ENCODE data around the gene HBS1L. TPM values are rescaled to one million over a fixed set of nuclear protein-coding genes. Genes with fewer than 3 reads are reported as not detected.

Gene HBS1L
- total RNA-seq, 1 donor: 177 TPM

DNA sequence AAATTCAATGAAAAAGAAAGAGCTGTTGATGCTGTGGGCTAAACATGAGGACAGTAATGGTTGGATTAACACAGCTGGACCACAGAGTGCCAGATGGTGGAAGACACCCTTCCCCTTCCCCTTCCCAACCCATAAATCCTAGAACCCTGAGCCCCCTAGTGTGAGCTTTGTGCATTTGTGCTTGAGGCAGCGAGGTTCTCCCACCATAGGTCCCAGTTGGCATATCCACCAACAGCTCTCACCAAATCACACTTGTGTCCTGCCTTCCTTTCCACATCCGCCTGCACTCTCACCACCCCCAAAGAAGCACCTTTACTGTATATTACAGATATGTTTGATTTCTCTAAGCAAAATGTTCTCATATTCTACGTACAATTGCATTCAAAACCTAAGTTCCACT, 32.8 kb upstream of the HBS1L start:
- Histone ChIP-seq H3K4me1 (ENCODE audit: insufficient read depth, low read length) (peaks cover 19% of the 10 kb centered on the region), H3K9me3 (ENCODE audit: low read depth, low read length) (no peaks in the 10 kb centered on the region), H3K4me3 (ENCODE audit: low read length) (no peak overlapping the region), H3K27me3 (ENCODE audit: insufficient read depth, low read length) (no peaks in the 10 kb centered on the region)

DNA sequence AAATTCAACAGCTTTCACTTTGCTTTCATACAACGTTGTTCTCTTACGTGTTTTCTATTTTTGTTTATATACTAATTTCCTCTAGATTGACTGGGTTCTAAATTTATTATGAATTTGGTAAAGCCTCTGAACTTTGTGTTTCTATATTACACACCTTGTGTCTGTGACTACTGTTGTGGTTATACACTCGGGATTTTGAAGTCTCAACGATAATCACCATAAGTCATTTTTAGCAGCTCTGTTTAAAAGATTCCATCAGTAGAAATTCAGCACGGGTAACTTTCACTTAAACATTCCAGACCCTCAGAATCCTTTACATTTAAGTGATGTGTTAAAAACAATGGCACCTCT, 31.8 kb upstream of the HBS1L start:
- H3K4me1 ChIP-seq (ENCODE audit: insufficient read depth, low read length): peaks cover 19% of the 10 kb centered on the region
- H3K27me3 ChIP-seq (ENCODE audit: insufficient read depth, low read length): no peaks in the 10 kb centered on the region
- H3K4me3 ChIP-seq (ENCODE audit: low read length): no peak overlapping the region
- H3K9me3 ChIP-seq (ENCODE audit: low read depth, low read length): peaks cover 9% of the 10 kb centered on the region

DNA sequence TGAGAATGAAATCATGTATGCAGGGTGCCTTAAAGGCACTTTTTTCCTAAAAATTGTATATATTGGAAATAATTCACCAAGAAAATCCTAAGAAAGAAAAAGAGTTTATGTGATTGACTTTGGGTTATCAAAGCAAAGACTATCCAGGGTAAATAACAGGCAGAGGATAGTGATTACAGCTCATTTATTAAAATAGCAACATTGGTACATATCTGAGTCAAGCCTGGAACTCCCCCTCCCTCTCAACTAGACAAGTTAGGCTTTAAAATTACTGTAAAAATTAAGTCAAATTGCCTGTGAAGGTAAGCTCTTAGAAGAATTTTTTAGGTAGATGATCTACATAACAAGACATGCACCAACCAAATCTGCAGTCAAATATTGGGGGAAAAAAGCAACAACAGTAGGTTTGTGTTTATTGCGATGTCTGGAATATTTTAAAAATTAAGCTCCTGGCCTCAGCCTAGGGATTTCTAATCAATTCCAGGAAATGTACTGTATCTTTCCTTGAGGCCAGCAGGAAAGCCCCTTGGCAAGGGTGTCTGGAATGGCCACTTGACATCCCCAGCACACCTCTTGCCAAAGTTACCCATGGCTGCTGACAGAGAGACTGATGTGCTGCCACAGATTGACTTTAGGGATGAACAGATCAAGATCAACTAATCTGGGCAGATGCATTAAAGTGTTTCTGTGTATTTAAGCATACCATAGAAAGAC, 31.2 kb upstream of the HBS1L start:
- H3K27me3 ChIP-seq (ENCODE audit: insufficient read depth, low read length): no peaks in the 10 kb centered on the region
- peaks cover 19% of the 10 kb centered on the region for H3K4me1 ChIP-seq (ENCODE audit: insufficient read depth, low read length)
- no peak overlapping the region for H3K4me3 ChIP-seq (ENCODE audit: low read length)

DNA sequence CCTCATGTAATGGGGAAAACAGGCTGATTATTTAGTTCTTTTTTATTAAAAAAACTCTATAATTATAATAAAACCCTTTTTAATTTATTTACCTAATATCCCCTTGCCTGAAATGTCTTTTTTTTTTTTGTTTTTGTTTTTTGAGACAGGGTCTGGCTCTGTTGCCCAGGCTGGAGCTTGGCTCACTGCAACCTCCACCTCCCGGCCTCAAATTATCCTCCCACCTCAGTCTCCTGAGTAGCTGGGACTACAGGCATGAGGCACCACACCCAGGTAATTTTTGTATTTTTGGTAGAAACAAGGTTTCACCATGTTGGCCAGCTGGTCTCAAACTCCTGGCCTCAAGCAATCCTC, 30.3 kb upstream of the HBS1L start:
- no peak overlapping the region for H3K4me3 ChIP-seq (ENCODE audit: low read length)
- peaks cover 19% of the 10 kb centered on the region for H3K4me1 ChIP-seq (ENCODE audit: insufficient read depth, low read length)
- H3K27me3 ChIP-seq (ENCODE audit: insufficient read depth, low read length): no peaks in the 10 kb centered on the region
- peaks cover 9% of the 10 kb centered on the region for H3K9me3 ChIP-seq (ENCODE audit: low read depth, low read length)

More for the DNA sequence above, 31.2 kb upstream of the HBS1L start:
- H3K9me3 ChIP-seq (ENCODE audit: low read depth, low read length): peaks cover 9% of the 10 kb centered on the region

DNA sequence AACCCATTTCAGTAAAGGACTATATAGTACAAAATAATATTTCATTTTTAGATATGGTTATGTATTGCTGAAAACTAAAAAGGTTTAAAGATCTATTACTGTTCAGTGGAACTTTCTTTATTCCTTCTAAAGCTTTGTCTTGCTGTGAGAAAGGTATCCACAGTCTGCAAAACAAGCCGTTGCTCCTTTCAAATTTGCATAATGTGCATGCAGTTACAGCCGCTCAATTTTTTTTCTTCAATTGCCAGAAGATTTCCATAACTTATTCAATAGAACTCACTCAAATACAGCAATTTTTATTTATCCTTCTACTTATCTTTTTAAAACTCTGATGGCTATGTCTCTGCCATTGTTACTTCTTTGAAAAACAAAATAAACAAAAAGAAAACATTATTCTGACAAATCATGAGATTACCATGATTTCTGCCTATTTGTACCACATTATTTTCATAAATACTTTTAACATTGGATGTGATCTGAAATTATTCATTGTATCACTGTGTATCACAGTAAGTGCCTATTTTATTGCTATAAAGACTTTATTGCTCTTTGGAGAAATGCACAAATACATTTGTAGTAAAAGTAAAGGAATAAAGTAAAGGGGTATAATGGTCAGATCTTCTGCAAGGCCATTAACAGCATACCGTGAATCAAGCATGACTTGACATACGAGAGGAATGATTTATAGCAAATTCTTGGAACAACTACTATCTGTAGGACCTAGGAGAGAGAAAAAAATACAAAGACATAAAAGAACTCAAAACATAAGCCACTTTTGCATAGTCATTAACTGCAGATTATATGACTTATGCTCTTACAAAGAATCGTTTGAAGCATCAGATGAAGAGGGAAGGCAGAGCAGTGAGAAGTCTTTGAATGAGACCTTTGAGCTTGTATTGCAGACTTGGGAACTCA, 29.6 kb upstream of the HBS1L start:
- H3K9me3 ChIP-seq (ENCODE audit: low read depth, low read length): peaks cover 9% of the 10 kb centered on the region
- peaks cover 19% of the 10 kb centered on the region for H3K4me1 ChIP-seq (ENCODE audit: insufficient read depth, low read length)
- H3K27me3 ChIP-seq (ENCODE audit: insufficient read depth, low read length): no peaks in the 10 kb centered on the region
- H3K4me3 ChIP-seq (ENCODE audit: low read length): no peak overlapping the region

DNA sequence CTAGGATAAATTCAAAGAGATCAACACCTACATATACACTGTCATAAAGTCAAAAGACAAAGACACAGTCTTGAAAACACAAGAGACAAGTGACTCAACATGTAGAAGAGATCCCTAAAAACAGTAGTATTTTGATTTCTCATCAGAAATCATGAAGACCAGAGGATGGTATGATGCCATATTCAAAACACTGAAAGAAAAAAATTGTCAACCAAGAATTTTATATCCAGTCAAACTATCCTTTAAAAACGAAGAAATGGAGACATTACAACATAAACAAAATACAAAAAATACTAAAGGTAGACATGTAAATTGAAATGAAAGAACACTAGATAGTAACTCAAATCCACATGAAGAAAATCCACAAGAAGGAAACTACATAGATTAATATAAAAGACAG, 27.3 kb upstream of the HBS1L start:
- Histone ChIP-seq H3K9me3 (ENCODE audit: low read depth, low read length) (peaks cover 9% of the 10 kb centered on the region), H3K27me3 (ENCODE audit: insufficient read depth, low read length) (no peaks in the 10 kb centered on the region), H3K4me3 (ENCODE audit: low read length) (no peak overlapping the region), H3K4me1 (ENCODE audit: insufficient read depth, low read length) (no peaks in the 10 kb centered on the region)

DNA sequence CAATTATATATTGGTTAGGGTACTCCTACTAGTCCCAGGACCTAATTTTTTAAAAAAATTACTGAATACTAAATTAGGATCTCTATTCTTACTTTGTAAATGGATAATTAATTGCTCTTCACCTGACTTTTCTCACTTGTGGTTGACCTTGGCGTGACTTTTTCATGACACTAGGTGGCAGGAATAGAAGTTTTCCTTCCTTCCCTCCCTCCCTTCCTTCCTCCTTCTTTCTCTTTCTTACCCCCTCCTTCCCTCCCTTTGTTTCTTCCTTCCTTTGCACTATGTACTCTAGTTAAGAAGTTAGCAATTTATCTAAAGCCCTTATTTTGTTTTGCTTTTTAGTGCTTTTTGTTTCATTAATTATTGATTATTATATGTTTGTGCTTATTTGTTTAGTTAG, 20.4 kb upstream of the HBS1L start:
- H3K27me3 ChIP-seq (ENCODE audit: insufficient read depth, low read length): no peaks in the 10 kb centered on the region
- H3K9me3 ChIP-seq (ENCODE audit: low read depth, low read length): no peaks in the 10 kb centered on the region
- no peak overlapping the region for H3K4me3 ChIP-seq (ENCODE audit: low read length)
- peaks cover 4% of the 10 kb centered on the region for H3K4me1 ChIP-seq (ENCODE audit: insufficient read depth, low read length)

DNA sequence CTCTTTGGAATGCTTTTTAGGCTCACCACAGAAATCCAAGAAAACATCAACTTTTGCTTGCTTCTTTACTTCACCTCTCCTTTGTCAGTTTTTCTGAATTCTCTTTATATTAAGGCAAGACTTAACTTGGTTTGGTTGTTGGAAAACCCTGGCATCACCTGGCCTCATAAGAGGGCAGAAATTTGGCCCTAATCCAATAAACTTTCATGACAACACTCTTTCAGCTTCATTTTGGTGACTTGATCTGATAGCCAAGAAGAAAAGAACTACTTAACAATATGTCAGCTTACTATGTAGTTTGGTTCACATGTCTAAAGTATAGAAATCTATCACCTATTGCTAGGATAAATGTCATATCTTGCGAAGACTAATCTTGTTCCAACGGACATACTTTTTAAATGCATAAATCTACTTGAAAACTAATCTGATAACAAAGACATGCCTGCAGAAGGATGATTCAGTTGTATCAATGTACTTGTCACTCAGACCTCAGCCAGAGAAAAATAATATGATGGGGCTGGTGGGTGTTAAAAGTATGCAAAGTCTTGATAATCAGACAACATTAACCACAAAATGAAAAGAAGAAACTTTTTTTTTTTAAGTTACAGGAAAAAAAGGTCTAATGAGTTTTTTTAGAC, 19.3 kb upstream of the HBS1L start:
- no peak overlapping the region for H3K4me3 ChIP-seq (ENCODE audit: low read length)
- no peaks in the 10 kb centered on the region for H3K27me3 ChIP-seq (ENCODE audit: insufficient read depth, low read length)
- no peaks in the 10 kb centered on the region for H3K9me3 ChIP-seq (ENCODE audit: low read depth, low read length)
- peaks cover 4% of the 10 kb centered on the region for H3K4me1 ChIP-seq (ENCODE audit: insufficient read depth, low read length)

DNA sequence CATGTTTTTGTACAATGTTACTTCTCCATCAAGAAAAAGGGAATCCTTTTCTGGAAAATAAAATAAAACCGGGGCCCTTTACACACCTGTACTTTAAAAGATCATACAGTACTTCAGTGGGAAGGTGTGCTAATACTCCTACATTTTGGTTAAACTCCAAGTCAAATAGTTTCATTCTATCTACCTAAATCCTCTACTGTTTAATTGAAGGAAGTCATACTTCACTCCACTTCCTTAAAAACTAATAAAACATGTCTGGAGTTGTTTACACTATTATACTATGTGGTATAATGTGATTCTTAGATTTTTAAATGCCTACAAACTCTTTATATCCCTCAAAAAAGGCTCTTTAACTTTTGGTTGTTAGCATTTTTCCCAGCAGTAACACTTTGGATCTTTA, 18.6 kb upstream of the HBS1L start:
- no peaks in the 10 kb centered on the region for H3K27me3 ChIP-seq (ENCODE audit: insufficient read depth, low read length)
- peaks cover 4% of the 10 kb centered on the region for H3K4me1 ChIP-seq (ENCODE audit: insufficient read depth, low read length)
- no peaks in the 10 kb centered on the region for H3K9me3 ChIP-seq (ENCODE audit: low read depth, low read length)
- no peak overlapping the region for H3K4me3 ChIP-seq (ENCODE audit: low read length)

DNA sequence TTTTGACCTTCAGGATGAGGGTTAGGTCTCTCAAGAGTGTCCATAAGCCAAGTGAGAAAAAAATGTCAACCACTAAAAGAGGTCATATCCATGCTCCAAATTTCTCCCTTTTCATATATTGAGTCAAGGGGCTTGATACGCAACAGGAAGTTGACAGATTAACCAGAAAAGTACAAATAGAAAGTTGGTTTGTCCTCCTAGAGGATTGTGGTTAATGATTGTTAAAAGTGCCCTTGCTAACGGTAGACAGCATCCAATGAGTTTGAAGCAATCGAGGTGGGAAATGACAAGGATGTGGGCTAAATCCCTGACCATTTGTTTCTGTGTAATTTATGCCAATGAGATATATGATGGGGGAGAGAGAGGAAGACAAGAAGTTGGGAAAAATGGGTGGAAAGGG, 18.1 kb upstream of the HBS1L start:
- H3K9me3 ChIP-seq (ENCODE audit: low read depth, low read length): no peaks in the 10 kb centered on the region
- H3K27me3 ChIP-seq (ENCODE audit: insufficient read depth, low read length): no peaks in the 10 kb centered on the region
- peaks cover 4% of the 10 kb centered on the region for H3K4me1 ChIP-seq (ENCODE audit: insufficient read depth, low read length)
- no peak overlapping the region for H3K4me3 ChIP-seq (ENCODE audit: low read length)

DNA sequence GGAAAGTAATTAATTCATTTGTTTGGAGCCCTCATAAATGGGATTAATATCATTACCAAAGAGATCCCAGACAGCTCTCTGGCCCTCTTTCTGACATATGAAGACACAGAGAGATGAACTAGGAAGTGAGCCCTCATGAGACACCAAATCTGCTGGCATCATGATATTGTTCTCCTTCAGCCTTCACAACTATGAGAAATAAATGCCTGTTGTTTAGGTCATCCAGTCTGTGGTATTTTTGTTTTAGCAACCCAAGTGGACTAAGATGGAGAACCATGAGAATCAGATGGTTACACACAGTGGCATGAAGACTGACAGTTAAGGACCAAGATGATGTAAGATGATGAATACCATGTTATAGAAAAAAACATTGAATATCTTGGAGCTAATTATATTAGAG, 16.9 kb upstream of the HBS1L start:
- Histone ChIP-seq H3K27me3 (ENCODE audit: insufficient read depth, low read length) (no peaks in the 10 kb centered on the region), H3K9me3 (ENCODE audit: low read depth, low read length) (no peaks in the 10 kb centered on the region), H3K4me1 (ENCODE audit: insufficient read depth, low read length) (peaks cover 13% of the 10 kb centered on the region), H3K4me3 (ENCODE audit: low read length) (no peak overlapping the region)

DNA sequence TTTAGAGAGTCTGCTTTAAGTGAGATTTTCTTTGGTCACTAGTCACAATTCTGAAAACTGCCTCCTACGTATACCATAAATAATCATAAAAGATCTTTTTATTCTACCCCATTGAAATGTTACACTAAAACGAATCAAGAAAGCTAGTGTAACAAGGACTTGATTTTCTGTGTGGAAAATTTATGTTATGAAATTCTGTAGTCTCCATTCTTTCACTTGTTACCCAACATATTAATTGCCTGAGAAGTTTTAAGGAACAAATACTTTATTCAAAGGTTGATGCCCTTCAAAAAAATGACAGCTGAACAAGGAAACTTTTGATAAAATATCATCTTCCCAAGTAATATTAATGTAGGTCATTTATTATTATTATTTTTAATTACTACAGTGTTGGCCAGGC, 13.3 kb upstream of the HBS1L start:
- no peak overlapping the region for H3K4me3 ChIP-seq (ENCODE audit: low read length)
- peaks cover 18% of the 10 kb centered on the region for H3K4me1 ChIP-seq (ENCODE audit: insufficient read depth, low read length)
- H3K9me3 ChIP-seq (ENCODE audit: low read depth, low read length): no peaks in the 10 kb centered on the region
- no peaks in the 10 kb centered on the region for H3K27me3 ChIP-seq (ENCODE audit: insufficient read depth, low read length)

DNA sequence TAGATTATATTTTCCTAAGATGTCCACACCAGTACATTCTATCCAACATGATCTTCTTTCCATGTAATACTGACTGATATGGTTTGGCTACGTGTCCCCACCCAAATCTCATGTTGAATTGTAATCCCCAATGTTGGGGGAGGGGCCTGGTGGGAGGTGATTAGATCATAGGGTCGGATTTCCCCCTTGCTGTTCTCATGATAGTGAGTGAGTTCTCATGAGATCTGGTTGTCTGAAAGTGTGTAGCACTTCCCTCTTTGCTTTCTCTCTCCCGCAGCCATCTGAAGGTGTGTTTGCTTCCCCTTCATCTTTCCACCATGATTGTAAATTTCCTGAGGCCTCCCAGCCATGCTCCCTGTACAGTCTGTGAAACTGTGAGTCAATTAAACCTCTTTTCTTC, 12.2 kb upstream of the HBS1L start:
- Histone ChIP-seq H3K4me1 (ENCODE audit: insufficient read depth, low read length) (peaks cover 16% of the 10 kb centered on the region), H3K9me3 (ENCODE audit: low read depth, low read length) (no peaks in the 10 kb centered on the region), H3K27me3 (ENCODE audit: insufficient read depth, low read length) (no peaks in the 10 kb centered on the region), H3K4me3 (ENCODE audit: low read length) (no peak overlapping the region)

DNA sequence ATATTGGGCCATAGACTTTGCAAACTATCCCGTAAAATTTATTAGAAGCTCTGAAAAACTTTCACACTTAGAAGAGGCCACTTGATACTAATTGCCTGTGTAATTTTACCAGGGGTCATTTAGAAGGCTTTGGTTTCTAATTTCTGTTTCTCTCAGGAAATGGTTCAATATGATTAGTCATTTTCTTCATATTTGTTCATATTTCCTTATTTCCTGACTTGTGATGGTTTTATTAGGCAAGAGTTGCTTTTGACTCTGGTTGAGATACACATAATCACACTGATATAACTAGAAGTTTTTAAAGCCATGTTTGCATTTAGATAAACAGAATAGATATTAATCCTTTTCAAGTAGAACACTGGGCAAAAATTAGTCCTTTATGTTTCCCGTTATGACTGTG, 11.8 kb upstream of the HBS1L start:
- H3K4me1 ChIP-seq (ENCODE audit: insufficient read depth, low read length): peaks cover 16% of the 10 kb centered on the region
- H3K27me3 ChIP-seq (ENCODE audit: insufficient read depth, low read length): no peaks in the 10 kb centered on the region
- H3K9me3 ChIP-seq (ENCODE audit: low read depth, low read length): no peaks in the 10 kb centered on the region
- H3K4me3 ChIP-seq (ENCODE audit: low read length): no peak overlapping the region

DNA sequence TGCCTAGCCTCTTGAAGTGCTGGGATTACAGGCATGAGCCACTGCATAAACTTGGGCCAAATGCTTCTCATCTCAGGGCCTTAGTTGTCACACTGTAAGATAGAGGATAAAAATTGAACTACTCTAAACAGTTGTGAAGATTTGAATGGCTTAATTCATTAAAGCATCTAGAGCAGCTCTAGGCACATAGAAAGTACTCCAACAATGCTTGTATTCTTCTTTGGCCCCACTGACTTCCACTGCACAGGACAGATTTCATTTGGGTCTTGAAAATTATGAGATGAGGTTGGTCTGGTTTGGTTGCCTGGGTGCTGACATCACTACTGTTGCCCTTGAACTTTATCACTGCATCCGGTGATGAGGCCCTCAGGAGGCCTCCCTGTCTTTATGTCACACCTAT, 10.0 kb upstream of the HBS1L start:
- H3K4me1 ChIP-seq (ENCODE audit: insufficient read depth, low read length): peaks cover 16% of the 10 kb centered on the region
- no peak overlapping the region for H3K4me3 ChIP-seq (ENCODE audit: low read length)
- no peaks in the 10 kb centered on the region for H3K27me3 ChIP-seq (ENCODE audit: insufficient read depth, low read length)
- H3K9me3 ChIP-seq (ENCODE audit: low read depth, low read length): no peaks in the 10 kb centered on the region

Measured in mononuclear cell (primary cell).